Activated T-helper 1 cell treated with anti-CD3 and anti-CD28 coated beads, Interleukin-2, amount 50 U/mL, for 16 hours (primary cell): ENCODE data around the gene PTPRK.

Experiments used
- DNase-seq, 2 donors: peaks; one replicate each; pipeline ENCODE4 v3.0.0-alpha.2; 2020; ENCODE audit warnings: low read depth in 1 of 2, low spot score in 1 of 2

PTPRK gene

DNA sequence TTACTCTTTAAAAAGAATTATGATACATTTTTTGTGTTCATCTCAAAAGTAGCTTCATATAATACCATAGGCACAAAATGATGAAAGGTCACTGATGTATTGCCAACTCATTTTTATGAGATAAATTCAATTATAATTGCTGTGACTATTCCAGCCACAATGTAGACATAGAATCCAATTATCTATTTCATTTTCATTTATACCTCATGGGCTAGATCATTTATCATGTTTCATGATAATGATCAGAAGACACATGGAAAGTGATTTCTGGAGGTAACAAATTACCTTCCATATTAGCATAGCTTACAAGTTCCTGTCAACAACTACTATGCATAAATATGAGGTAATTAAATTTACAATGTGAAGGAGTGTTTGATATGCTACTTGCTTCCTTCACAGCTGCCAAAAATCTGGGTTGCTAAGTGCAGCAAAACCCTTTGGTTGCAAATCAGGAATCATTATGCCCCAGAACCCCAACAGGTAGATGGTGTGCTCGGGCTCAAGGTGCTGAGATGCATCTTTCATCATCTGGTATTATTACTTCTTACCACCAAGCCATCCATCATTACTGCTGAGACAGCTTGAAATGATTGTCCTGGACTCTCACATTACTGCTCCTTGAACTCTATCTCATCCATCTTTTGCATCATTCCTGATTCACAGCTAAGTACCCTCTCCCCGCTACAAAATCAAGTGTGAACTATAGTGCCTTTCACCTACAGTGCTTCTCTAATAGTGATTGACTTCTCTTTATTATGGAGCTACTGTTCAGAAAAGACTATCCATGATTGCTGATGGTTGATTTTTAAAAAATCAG, 313.6 kb downstream of the PTPRK start:
- DNase-seq, result no peak

DNA sequence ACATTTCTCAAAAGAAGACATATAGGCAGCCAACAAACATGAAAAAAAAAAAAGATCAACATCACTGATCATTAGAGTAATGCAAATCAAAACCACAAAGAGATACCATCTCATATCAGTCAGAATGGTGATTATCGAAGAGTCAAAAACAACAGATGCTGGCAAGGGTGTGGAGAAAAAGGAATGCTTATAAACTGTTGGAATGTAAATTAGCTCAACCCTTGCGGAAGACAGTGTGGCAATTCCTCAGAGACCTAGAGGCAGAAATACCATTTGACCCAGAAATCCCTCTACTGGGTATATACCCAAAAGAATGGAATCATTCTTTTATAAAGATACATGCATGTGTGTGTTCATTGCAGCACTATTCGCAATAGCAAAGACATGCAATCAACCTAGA, 315.8 kb downstream of the PTPRK start:
- DNase-seq, result no peak

DNA sequence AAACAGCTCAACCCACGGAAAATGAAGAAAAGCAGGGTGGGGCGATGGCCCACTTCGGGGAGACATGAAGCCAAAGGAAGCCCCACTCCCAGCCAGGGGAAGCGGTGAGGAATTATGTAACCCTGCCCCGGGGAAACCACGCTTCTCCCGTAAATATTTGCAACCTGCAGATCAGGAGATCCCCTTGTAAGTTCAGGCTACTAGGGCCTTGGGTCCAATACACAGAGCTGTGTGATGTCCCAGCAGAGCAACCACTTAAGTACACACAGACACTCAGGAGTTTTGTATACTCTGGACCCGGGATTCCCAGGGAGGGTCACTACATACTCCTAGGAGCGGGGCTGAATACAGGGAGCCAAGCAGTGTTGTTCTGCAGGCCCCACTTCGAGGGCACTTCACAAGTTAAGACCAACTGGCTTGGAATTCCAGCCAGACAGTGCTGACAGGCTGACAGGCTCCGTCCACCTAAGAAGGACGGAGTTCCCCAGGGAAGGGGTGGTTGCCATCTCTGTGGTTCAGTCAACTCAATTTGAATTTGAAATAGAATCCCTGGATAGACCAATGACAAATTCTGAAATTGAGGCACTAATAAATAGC, 318.1 kb downstream of the PTPRK start:
- DNase-seq, result no peak

DNA sequence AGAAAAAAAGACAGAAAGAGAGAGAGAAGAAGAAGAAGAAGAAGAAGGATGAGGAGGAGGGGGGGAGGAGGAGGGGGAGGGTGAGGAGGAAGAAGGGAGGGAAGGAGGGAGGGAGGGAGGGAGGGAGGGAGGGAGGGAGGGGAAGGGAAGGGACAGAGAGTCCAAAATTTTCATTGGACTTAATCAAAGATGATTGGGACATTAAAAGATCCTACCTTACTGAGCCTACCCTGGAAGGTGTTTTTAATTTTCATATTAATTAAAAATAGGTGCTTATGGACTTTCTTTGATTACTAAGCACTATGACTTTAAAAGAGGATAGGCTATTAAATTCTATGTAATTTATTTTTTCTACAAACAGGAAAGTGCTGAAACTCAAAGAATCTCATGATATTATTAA, 319.6 kb downstream of the PTPRK start:
- no peak for DNase-seq

DNA sequence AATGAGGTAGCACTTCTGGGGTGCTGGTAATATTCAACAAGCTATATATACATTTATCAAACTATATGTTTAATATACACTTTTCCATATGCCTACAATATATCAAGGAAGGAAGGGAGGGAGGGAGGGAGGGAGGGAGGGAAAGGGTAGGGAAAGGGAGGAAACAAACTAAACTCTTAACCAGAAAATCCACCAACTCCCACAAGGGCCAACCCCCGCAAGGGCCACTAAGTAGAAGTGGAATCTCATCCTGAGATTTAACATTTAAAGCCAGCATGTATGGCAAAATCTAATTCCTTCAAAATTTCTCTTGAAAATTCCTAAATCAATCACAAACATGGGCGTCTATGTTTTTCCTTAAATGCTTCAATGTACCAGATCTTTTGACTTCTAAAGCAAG, 320.9 kb downstream of the PTPRK start:
- DNase-seq, result no peak

GRCh38 chr6:128192972-128193371, 327.4 kb downstream of the PTPRK start:
- DNase-seq, result no peak

- no peak for DNase-seq
These were observed 331.7 kb downstream of the PTPRK start for GRCh38 chr6:128188678-128189077.

GRCh38 chr6:128186729-128187128, 333.7 kb downstream of the PTPRK start:
- no peak for DNase-seq

- no peak for DNase-seq
These were observed 340.4 kb downstream of the PTPRK start for GRCh38 chr6:128179876-128180438.

DNA sequence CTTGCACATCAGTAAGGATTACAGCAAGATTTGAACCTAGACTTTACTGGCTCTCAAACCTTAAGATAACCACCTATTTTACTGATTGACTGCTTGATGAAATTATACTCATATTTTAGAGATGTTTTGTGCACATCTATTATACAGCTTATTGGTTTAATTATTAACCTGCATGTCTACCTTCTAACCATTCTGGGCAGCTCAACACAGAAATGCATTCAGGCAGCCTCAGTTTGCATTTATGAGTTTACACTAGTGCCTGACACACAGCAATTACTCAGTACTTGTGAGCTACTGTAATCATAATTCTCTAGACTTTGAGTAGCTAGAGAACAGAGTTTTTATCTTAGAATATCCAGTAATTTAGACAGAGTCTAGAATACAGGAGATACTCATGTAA, 345.7 kb downstream of the PTPRK start:
- DNase-seq, result no peak

- DNase-seq, result no peak
These were observed 347.4 kb downstream of the PTPRK start for GRCh38 chr6:128172752-128173682.

DNA sequence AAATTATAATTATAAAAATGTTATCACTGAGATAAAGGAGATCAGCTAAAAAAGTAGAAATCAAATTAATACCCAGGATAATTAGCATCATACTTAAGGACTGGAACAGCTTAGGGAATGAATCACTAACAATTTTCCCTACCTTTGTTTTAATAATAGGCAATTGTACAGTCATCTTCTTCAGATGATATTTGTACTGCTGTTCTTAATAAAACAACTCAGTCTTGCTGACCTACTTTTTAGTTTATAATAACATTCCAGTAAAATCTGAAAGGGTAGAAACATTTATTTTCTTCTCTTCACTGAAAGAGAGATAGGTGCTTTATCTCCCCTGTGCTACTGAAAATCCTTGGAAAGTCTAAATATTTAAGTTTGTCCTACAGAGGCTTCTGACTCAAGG, 348.3 kb downstream of the PTPRK start:
- no peak for DNase-seq

DNA sequence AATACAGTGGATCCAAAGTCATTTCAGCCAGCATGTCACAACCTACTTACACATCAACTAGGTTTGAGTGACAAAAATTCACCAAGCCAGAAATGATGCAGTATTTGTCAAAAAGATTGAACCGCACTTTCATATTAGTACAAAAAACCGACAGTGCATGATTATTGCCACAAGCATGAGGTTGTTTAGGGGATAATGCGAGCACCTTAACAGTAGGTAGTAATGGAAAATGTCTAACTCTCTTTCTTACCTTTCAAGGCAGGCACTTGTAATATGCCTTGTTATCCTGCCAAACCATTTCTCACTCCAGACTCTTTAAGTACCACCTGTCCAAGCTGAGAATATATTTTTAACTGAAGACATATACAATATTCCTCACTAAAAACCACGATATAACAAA, 349.2 kb downstream of the PTPRK start:
- no peak for DNase-seq

- DNase-seq, result no peak
These were observed 352.2 kb downstream of the PTPRK start for GRCh38 chr6:128168244-128168643.

DNA sequence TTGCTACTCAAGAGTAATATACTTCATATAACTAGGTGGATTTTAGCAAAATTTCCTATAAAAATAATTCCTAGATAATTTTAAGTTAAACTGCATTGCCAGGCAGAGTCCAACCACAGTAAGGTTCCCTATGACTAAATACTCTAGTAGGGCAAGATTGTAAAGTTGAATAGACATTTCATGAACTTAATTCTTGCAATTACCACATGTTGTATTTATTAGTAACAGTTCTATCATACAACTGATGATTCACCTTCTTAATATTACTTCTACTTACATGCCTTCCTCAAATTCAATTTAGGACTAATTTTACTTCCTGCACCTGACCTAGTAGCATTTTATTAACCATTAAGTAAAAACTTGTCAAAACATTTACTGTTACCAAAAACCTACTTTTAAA, 352.8 kb downstream of the PTPRK start:
- no peak for DNase-seq

- no peak for DNase-seq
These were observed 356.1 kb downstream of the PTPRK start for GRCh38 chr6:128164254-128164653.

DNA sequence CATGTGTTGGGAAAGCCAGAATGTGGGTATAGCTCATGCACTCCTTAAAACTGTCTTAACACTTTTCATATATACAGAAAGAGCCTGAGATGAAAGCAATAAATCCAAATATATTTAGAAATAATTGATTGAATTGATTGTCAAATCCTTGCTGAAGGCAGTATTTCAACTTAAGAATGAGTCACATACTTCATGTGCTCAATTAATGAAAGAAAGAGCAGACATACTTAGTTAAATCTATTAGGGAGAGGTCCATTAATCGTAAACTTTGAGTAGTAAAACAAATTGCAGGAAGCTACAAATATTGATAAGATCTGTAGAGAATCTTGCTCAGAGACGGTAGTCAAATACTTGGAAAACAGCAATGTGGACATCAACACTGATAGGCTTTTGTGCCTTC, 358.0 kb downstream of the PTPRK start:
- no peak for DNase-seq

- no peak for DNase-seq
These were observed 358.6 kb downstream of the PTPRK start for GRCh38 chr6:128161839-128162238.

GRCh38 chr6:128161263-128161662, 359.1 kb downstream of the PTPRK start:
- no peak for DNase-seq

DNA sequence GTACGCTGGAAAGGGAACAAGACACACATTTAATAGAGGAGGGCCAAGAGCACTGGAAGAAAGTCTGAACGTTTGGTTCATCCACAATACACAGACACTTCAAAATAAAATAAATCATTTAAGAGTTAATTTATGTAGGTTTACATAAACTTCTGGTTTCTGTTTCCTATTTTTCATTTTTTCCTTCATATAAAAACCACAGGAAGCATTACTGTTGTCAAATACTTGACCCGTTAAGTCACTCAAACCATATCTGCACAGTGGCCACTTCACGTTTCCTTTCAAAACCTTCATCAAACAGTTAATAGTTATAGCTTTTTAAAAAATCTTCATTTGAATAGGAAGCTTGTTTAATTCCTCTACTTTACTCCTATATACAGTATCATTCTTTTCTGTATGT, 361.9 kb downstream of the PTPRK start:
- DNase-seq, result no peak

DNA sequence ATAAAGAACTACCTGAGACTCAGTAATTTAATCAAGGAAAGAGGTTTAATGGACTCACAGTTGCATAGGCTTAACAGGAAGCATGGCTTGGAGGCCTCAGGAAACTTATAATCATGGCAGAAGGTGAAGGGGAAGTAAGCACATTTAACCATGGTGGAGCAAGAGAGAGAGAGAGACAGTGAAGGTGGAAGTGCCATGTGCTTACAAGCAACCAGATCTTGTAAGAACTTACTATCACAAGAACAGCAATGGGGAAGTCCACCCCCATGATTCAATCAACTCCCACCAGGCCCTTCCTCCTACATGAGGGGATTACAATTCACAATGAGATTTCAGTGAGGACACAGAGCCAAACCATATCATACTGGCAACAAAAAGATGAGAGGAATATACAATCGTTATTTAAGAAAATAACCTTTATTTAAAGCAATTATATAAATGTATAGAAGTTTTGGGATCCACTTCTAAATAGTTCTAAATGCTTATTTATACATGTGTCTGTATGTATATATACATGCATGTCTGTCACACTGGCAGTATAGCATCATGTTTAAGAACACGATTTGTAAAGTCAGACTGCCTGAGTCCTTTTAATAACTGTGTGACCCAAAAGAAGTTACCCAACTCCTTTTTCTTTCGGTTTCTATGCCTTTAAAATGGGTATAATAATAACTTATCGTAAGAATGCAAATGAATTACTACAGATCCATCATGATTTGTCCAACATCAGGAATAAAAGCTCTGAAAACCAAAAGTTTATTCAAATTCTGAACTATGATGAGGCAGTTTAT, 363.9 kb downstream of the PTPRK start:
- no peak for DNase-seq
